Mammary epithelial cell (primary cell): ENCODE results near the gene KDF1.

Experiments
- EZH2 ChIP-seq: IDR thresholded peaks from 2 replicates; pipeline ENCODE4 v1.6.1; 2012; ENCODE audit warnings: low read length, inconsistent platforms, borderline replicate concordance
- TF ChIP-seq, protein P1 (sequence below), 2 donors: IDR thresholded peaks in 1 of 2; conservative IDR thresholded peaks in 1 of 2; 2 replicates each; pipeline ENCODE4 v1.5.1; 2011 to 2012; ENCODE audit warnings: inconsistent platforms in 2 of 2, low read length in 2 of 2, mild to moderate bottlenecking in 2 of 2, control low read depth in 1 of 2, low read depth in 1 of 2; ENCODE audit not compliant: insufficient read depth in 1 of 2; ENCODE audit errors: extremely low read depth in 1 of 2

DNA sequence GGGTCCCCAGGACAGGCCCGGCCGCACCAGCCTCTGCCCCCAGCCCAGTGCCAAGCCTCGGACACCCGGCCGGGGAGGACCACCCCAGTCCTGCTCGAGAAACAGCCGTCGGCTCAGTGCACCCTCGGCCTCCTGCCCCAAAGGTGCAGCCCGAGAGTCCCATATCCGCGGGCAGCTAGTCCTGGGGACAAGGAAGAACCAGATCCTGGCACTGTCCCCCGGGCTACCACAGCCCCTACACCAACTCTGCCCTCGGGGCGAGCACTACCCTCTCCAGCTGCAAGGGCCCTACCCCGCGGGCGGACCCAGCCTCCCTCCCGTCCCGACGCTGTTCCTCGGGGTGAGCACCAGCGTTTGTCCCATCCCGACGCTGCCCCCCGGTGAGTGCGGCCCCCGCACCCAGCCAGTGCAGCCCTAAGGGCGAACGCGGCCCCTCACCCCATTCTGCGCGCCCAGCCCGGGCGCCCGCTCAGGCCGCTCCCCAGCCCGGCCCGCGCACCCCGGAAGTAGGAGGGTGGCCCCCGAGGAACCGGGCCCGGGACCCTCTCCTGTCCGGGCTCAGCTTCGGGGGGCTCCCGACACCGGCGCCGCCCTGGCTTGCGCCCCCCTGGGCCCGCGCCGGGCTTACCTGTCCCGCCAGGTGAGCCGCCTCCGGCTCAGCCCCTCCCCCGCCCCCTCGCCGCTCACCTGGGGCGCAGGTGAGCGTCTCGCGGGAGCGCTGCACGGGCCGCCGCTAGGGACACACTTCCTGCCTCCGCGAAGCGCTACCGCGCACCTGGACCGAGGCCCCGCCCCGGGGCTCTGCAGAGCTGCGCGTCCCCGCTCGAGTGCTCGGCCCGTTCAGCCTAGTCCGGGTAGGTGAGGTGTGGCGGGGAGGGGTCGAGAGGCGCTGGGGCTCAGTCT, at the start of gene KDF1:
- TF ChIP-seq, protein P1, sequence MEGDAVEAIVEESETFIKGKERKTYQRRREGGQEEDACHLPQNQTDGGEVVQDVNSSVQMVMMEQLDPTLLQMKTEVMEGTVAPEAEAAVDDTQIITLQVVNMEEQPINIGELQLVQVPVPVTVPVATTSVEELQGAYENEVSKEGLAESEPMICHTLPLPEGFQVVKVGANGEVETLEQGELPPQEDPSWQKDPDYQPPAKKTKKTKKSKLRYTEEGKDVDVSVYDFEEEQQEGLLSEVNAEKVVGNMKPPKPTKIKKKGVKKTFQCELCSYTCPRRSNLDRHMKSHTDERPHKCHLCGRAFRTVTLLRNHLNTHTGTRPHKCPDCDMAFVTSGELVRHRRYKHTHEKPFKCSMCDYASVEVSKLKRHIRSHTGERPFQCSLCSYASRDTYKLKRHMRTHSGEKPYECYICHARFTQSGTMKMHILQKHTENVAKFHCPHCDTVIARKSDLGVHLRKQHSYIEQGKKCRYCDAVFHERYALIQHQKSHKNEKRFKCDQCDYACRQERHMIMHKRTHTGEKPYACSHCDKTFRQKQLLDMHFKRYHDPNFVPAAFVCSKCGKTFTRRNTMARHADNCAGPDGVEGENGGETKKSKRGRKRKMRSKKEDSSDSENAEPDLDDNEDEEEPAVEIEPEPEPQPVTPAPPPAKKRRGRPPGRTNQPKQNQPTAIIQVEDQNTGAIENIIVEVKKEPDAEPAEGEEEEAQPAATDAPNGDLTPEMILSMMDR (conservative IDR thresholded peaks at IDR 0.05 in 1 of 2, IDR thresholded peaks at IDR 0.05 in 1 of 2; ENCODE audit: extremely low read depth in 1 of 2, insufficient read depth in 1 of 2, low read depth in 1 of 2, low read length in 2 of 2) = no peak
- no peak for TF ChIP-seq EZH2
